Hindlimb muscle (tissue), 1 donor: ENCODE measurements around the gene HOXC11. TPM values are rescaled to one million over a fixed set of nuclear protein-coding genes. Genes with fewer than 3 reads are reported as not detected.

Experiments
- DNase-seq: peaks from one replicate; pipeline ENCODE4 v3.0.0-alpha.2; 2013
- polyA plus RNA-seq: library from polyadenylated mRNA; unstranded; fragments of 120-200 nt; gene quantifications from one replicate; pipeline ENCODE4 v1.2.1, GENCODE V29; 2013; ENCODE audit not compliant: insufficient read length

HOXC11 gene
- polyA plus RNA-seq, 1 donor = 7.1 TPM

GRCh38 chr12:53958128-53958527 is 14.8 kb upstream of the HOXC11 start:
- no peak for DNase-seq

GRCh38 chr12:53959314-53959713 is 13.6 kb upstream of the HOXC11 start:
- DNase-seq = no peak

- no peak for DNase-seq
Measured at GRCh38 chr12:53960187-53961024, 12.5 kb upstream of the HOXC11 start.

- no peak for DNase-seq
Measured at GRCh38 chr12:53961025-53961761, 11.7 kb upstream of the HOXC11 start.

- DNase-seq = no peak
Measured at GRCh38 chr12:53963005-53963404, 9.9 kb upstream of the HOXC11 start.

GRCh38 chr12:53963434-53964314 is 9.3 kb upstream of the HOXC11 start:
- no peak for DNase-seq

- DNase-seq = no peak
Measured at GRCh38 chr12:53964315-53964713, 8.6 kb upstream of the HOXC11 start.

- peak; percentile 83 for DNase-seq
Measured at GRCh38 chr12:53965281-53966084, 7.4 kb upstream of the HOXC11 start.

GRCh38 chr12:53966085-53966384 is 6.9 kb upstream of the HOXC11 start:
- no peak for DNase-seq

GRCh38 chr12:53966385-53967133 is 6.4 kb upstream of the HOXC11 start:
- no peak for DNase-seq

- no peak for DNase-seq
Measured at GRCh38 chr12:53967421-53967925, 5.5 kb upstream of the HOXC11 start.

- no peak for DNase-seq
Measured at GRCh38 chr12:53968214-53969127, 4.5 kb upstream of the HOXC11 start.

- DNase-seq = no peak
Measured at GRCh38 chr12:53969588-53970259, 3.2 kb upstream of the HOXC11 start.

- DNase-seq = no peak
Measured at GRCh38 chr12:53970451-53970850, 2.5 kb upstream of the HOXC11 start.

- no peak for DNase-seq
Measured at GRCh38 chr12:53971129-53971528, 1.8 kb upstream of the HOXC11 start.

GRCh38 chr12:53971686-53972085 is 1.2 kb upstream of the HOXC11 start:
- DNase-seq = no peak

GRCh38 chr12:53972152-53972702 is 699 bp upstream of the HOXC11 start:
- no peak for DNase-seq

- peak; percentile 66 for DNase-seq
Measured at GRCh38 chr12:53973236-53974042, 513 bp downstream of the HOXC11 start.
